Measurements from ENCODE around the gene PPP1R8. TPM values are rescaled to one million over a fixed set of nuclear protein-coding genes. Genes with fewer than 3 reads are reported as not detected.
"Not testable (repeated sequence)": the region's sequence is repeated elsewhere in the genome, so short reads cannot be mapped to it uniquely, and the experiment has no call there.

The PPP1R8 gene
- total RNA-seq, 2 donors from 2014 or later, result 45.0 to 48.1 TPM

- TF ChIP-seq CTCF (conservative IDR thresholded peaks at IDR 0.05), result no peak
- WGBS, 2 experiments (ENCODE audit: insufficient coverage in 1 of 2, insufficient read length in 1 of 2), result 93 to 94% methylated on average over 3 to 5 of the region's 6 CpGs
- Mint-ChIP-seq H3K36me3 (ENCODE audit: low read depth) (peaks cover 26% of the 10 kb centered on the region), H3K27ac (no peak overlapping the region), H3K9me3 (peaks cover 12% of the 10 kb centered on the region), H3K4me3 (no peak overlapping the region), H3K4me1 (peaks cover 3% of the 10 kb centered on the region), H3K27me3 (ENCODE audit: insufficient read depth) (no peaks in the 10 kb centered on the region)
- no peaks in the 10 kb centered on the region for H3K27me3 ChIP-seq (ENCODE audit: control insufficient read depth, insufficient read depth, low read length, poor library complexity, severe bottlenecking)
- peaks cover 18% of the 10 kb centered on the region for H3K36me3 ChIP-seq (ENCODE audit: control insufficient read depth, insufficient read depth, low read length)
- H3K4me3 ChIP-seq (ENCODE audit: low read length), result no peak overlapping the region
- peaks cover 11% of the 10 kb centered on the region for H3K9me3 ChIP-seq (ENCODE audit: control insufficient read depth, low read length)
- no peak for DNase-seq
- no peaks in the 10 kb centered on the region for H3K4me1 ChIP-seq (ENCODE audit: control insufficient read depth, insufficient read depth, low read length)
- no peak overlapping the region for H3K9ac ChIP-seq (ENCODE audit: extremely low read depth, low read length, poor library complexity, severe bottlenecking)
- H3K27ac ChIP-seq (ENCODE audit: low read depth, low read length), result no peak overlapping the region
Measured at GRCh38 chr1:27855085-27855484, 24.5 kb downstream of the PPP1R8 start.

GRCh38 chr1:27856561-27857343 lies 26.2 kb downstream of the PPP1R8 start:
- no peak overlapping the region for H3K9ac ChIP-seq (ENCODE audit: extremely low read depth, low read length, poor library complexity, severe bottlenecking)
- TF ChIP-seq CTCF (conservative IDR thresholded peaks at IDR 0.05), result no peak
- no peak overlapping the region for H3K27ac ChIP-seq (ENCODE audit: low read depth, low read length)
- H3K27me3 ChIP-seq (ENCODE audit: control insufficient read depth, insufficient read depth, low read length, poor library complexity, severe bottlenecking), result no peaks in the 10 kb centered on the region
- peaks cover 2% of the 10 kb centered on the region for H3K9me3 ChIP-seq (ENCODE audit: control insufficient read depth, low read length)
- peaks cover 2% of the 10 kb centered on the region for H3K36me3 ChIP-seq (ENCODE audit: control insufficient read depth, insufficient read depth, low read length)
- Mint-ChIP-seq H3K4me1 (peaks cover 3% of the 10 kb centered on the region), H3K4me3 (no peak overlapping the region), H3K27me3 (ENCODE audit: insufficient read depth) (no peaks in the 10 kb centered on the region), H3K9me3 (peaks cover 4% of the 10 kb centered on the region), H3K27ac (no peak overlapping the region), H3K36me3 (ENCODE audit: low read depth) (peaks cover 9% of the 10 kb centered on the region)
- 87 to 92% methylated on average over 10 to 12 of the region's 12 CpGs for WGBS, 2 experiments (ENCODE audit: insufficient coverage in 1 of 2, insufficient read length in 1 of 2)
- DNase-seq, result no peak
- no peak overlapping the region for H3K4me3 ChIP-seq (ENCODE audit: low read length)
- H3K4me1 ChIP-seq (ENCODE audit: control insufficient read depth, insufficient read depth, low read length), result no peaks in the 10 kb centered on the region

GRCh38 chr1:27857552-27857951 lies 27.0 kb downstream of the PPP1R8 start:
- H3K9me3 ChIP-seq (ENCODE audit: control insufficient read depth, low read length); H3K9ac ChIP-seq (ENCODE audit: extremely low read depth, low read length, poor library complexity, severe bottlenecking); H3K27me3 ChIP-seq (ENCODE audit: control insufficient read depth, insufficient read depth, low read length, poor library complexity, severe bottlenecking); H3K9me3 Mint-ChIP-seq; H3K27ac Mint-ChIP-seq; H3K36me3 Mint-ChIP-seq (ENCODE audit: low read depth); H3K36me3 ChIP-seq (ENCODE audit: control insufficient read depth, insufficient read depth, low read length); H3K27ac ChIP-seq (ENCODE audit: low read depth, low read length); DNase-seq; H3K4me1 Mint-ChIP-seq; H3K4me1 ChIP-seq (ENCODE audit: control insufficient read depth, insufficient read depth, low read length); H3K27me3 Mint-ChIP-seq (ENCODE audit: insufficient read depth); H3K4me3 ChIP-seq (ENCODE audit: low read length); H3K4me3 Mint-ChIP-seq: not testable (repeated sequence)
- 92 to 95% methylated on average over 3 to 11 of the region's 11 CpGs for WGBS, 2 experiments (ENCODE audit: insufficient coverage in 1 of 2, insufficient read length in 1 of 2)
